Measurements from ENCODE around the gene DLK2. TPM values are rescaled to one million over a fixed set of nuclear protein-coding genes. Genes with fewer than 3 reads are reported as not detected.

DLK2 gene
- total and polyA plus RNA-seq, 2 experiments from 2014 or later: 0.21 to 0.47 TPM

DNA sequence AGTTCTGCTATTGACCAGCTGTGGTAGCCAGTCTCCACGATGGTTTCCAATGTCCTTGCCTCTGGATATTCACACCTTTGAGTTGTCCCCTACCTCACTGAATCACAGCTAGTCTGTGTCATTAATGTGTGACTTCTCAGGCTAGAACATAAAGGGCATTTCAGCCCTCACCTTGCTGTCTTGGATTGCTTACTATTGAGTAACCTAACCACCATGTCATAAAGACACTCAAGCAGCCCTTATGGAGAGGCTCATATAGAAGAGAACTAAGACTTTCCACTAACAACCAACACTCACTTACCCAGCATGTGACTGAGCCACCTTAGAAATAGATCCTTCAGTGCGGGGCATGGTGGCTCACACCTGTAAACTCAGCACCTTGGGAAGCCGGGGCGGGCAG is 47.1 kb downstream of the DLK2 start:
- Mint-ChIP-seq H3K27me3 (ENCODE audit: insufficient read depth, low read depth, poor library complexity) (peaks cover 5% of the 10 kb centered on the region), H3K9me3 (peaks cover under 1% of the 10 kb centered on the region; the same call in 1 of the 3 replicates), H3K36me3 (ENCODE audit: low read depth) (0 out of 3 replicates have a peak, but pooled peaks cover 3% of the 10 kb centered on the region), H3K4me3 (no peak overlapping the region), H3K4me1 (no peaks in the 10 kb centered on the region), H3K27ac (no peak overlapping the region)
- no peak for DNase-seq (ENCODE audit: low spot score)
- Histone ChIP-seq H3K27ac (ENCODE audit: low read depth) (no peak overlapping the region), H4K20me1 (replicated peaks; ENCODE audit: insufficient read depth) (no peaks in the 10 kb centered on the region), H3F3A (replicated peaks; ENCODE audit: low read depth) (no peaks in the 10 kb centered on the region), H3K4me2 (no peak overlapping the region), H3K79me2 (replicated peaks; ENCODE audit: insufficient read depth) (no peaks in the 10 kb centered on the region), H3K4me1 (ENCODE audit: insufficient read depth) (no peaks in the 10 kb centered on the region), H3K36me3 (ENCODE audit: insufficient read depth) (no peaks in the 10 kb centered on the region), H3K4me3 (no peak overlapping the region), H2AFZ (no peak overlapping the region), H3K9me2 (ENCODE audit: insufficient read depth) (0 out of 2 replicates have a peak, but pooled peaks cover 3% of the 10 kb centered on the region), H3K27me3 (ENCODE audit: insufficient read depth) (no peaks in the 10 kb centered on the region)
- no peak for ATAC-seq
- no peak for TF ChIP-seq STAT1 (IDR thresholded peaks at IDR 0.05; ENCODE audit: unreplicated experiment)
- no peak for TF ChIP-seq CREB1 (CRISPR knock-in tag; IDR thresholded peaks at IDR 0.05; ENCODE audit: low read depth)
- TF ChIP-seq POLR2AphosphoS5 (IDR thresholded peaks at IDR 0.05; ENCODE audit: low read depth): no peak
- TF ChIP-seq EZH2phosphoT487 (IDR thresholded peaks at IDR 0.05; ENCODE audit: unreplicated experiment): no peak
- TF ChIP-seq ETS1 (IDR thresholded peaks at IDR 0.05): no peak
- TF ChIP-seq, protein P1, sequence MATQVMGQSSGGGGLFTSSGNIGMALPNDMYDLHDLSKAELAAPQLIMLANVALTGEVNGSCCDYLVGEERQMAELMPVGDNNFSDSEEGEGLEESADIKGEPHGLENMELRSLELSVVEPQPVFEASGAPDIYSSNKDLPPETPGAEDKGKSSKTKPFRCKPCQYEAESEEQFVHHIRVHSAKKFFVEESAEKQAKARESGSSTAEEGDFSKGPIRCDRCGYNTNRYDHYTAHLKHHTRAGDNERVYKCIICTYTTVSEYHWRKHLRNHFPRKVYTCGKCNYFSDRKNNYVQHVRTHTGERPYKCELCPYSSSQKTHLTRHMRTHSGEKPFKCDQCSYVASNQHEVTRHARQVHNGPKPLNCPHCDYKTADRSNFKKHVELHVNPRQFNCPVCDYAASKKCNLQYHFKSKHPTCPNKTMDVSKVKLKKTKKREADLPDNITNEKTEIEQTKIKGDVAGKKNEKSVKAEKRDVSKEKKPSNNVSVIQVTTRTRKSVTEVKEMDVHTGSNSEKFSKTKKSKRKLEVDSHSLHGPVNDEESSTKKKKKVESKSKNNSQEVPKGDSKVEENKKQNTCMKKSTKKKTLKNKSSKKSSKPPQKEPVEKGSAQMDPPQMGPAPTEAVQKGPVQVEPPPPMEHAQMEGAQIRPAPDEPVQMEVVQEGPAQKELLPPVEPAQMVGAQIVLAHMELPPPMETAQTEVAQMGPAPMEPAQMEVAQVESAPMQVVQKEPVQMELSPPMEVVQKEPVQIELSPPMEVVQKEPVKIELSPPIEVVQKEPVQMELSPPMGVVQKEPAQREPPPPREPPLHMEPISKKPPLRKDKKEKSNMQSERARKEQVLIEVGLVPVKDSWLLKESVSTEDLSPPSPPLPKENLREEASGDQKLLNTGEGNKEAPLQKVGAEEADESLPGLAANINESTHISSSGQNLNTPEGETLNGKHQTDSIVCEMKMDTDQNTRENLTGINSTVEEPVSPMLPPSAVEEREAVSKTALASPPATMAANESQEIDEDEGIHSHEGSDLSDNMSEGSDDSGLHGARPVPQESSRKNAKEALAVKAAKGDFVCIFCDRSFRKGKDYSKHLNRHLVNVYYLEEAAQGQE (IDR thresholded peaks at IDR 0.05; ENCODE audit: unreplicated experiment): no peak
- no peak for TF ChIP-seq CTCF (conservative IDR thresholded peaks at IDR 0.05; ENCODE audit: low read depth in 2 of 2)
- TF ChIP-seq, protein P2, sequence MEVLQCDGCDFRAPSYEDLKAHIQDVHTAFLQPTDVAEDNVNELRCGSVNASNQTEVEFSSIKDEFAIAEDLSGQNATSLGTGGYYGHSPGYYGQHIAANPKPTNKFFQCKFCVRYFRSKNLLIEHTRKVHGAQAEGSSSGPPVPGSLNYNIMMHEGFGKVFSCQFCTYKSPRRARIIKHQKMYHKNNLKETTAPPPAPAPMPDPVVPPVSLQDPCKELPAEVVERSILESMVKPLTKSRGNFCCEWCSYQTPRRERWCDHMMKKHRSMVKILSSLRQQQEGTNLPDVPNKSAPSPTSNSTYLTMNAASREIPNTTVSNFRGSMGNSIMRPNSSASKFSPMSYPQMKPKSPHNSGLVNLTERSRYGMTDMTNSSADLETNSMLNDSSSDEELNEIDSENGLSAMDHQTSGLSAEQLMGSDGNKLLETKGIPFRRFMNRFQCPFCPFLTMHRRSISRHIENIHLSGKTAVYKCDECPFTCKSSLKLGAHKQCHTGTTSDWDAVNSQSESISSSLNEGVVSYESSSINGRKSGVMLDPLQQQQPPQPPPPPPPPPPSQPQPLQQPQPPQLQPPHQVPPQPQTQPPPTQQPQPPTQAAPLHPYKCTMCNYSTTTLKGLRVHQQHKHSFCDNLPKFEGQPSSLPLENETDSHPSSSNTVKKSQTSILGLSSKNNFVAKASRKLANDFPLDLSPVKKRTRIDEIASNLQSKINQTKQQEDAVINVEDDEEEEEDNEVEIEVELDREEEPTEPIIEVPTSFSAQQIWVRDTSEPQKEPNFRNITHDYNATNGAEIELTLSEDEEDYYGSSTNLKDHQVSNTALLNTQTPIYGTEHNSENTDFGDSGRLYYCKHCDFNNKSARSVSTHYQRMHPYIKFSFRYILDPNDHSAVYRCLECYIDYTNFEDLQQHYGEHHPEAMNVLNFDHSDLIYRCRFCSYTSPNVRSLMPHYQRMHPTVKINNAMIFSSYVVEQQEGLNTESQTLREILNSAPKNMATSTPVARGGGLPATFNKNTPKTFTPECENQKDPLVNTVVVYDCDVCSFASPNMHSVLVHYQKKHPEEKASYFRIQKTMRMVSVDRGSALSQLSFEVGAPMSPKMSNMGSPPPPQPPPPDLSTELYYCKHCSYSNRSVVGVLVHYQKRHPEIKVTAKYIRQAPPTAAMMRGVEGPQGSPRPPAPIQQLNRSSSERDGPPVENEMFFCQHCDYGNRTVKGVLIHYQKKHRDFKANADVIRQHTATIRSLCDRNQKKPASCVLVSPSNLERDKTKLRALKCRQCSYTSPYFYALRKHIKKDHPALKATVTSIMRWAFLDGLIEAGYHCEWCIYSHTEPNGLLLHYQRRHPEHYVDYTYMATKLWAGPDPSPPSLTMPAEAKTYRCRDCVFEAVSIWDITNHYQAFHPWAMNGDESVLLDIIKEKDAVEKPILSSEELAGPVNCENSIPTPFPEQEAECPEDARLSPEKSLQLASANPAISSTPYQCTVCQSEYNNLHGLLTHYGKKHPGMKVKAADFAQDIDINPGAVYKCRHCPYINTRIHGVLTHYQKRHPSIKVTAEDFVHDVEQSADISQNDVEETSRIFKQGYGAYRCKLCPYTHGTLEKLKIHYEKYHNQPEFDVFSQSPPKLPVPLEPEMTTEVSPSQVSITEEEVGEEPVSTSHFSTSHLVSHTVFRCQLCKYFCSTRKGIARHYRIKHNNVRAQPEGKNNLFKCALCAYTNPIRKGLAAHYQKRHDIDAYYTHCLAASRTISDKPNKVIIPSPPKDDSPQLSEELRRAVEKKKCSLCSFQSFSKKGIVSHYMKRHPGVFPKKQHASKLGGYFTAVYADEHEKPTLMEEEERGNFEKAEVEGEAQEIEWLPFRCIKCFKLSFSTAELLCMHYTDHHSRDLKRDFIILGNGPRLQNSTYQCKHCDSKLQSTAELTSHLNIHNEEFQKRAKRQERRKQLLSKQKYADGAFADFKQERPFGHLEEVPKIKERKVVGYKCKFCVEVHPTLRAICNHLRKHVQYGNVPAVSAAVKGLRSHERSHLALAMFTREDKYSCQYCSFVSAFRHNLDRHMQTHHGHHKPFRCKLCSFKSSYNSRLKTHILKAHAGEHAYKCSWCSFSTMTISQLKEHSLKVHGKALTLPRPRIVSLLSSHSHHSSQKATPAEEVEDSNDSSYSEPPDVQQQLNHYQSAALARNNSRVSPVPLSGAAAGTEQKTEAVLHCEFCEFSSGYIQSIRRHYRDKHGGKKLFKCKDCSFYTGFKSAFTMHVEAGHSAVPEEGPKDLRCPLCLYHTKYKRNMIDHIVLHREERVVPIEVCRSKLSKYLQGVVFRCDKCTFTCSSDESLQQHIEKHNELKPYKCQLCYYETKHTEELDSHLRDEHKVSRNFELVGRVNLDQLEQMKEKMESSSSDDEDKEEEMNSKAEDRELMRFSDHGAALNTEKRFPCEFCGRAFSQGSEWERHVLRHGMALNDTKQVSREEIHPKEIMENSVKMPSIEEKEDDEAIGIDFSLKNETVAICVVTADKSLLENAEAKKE (CRISPR knock-in tag; IDR thresholded peaks at IDR 0.05): no peak
- TF ChIP-seq EZH2 (IDR thresholded peaks at IDR 0.05; ENCODE audit: low read depth, unreplicated experiment): no peak
- no peak for TF ChIP-seq ZNF331 (CRISPR knock-in tag; IDR thresholded peaks at IDR 0.05; ENCODE audit: low read depth)
- TF ChIP-seq ZNF114 (CRISPR knock-in tag; IDR thresholded peaks at IDR 0.05): no peak
- no peak for TF ChIP-seq NANOG (IDR thresholded peaks at IDR 0.05; ENCODE audit: borderline replicate concordance)
- no peak for TF ChIP-seq JUNB (IDR thresholded peaks at IDR 0.05; ENCODE audit: unreplicated experiment)

Measured in GM23338 (cell line).